HG03439 (cell line): ENCODE measurements around the gene MTCH1.

Experiments used
- ATAC-seq: cut with Tn5 transposase; IDR thresholded peaks from one replicate; pipeline ENCODE4 v1.9.1; 2021; ENCODE audit warnings: mild to moderate bottlenecking, moderate library complexity; ENCODE audit not compliant: unreplicated experiment

The MTCH1 gene

GRCh38 chr6:36929152-36929551, 56.8 kb downstream of the MTCH1 start:
- ATAC-seq: no peak

DNA sequence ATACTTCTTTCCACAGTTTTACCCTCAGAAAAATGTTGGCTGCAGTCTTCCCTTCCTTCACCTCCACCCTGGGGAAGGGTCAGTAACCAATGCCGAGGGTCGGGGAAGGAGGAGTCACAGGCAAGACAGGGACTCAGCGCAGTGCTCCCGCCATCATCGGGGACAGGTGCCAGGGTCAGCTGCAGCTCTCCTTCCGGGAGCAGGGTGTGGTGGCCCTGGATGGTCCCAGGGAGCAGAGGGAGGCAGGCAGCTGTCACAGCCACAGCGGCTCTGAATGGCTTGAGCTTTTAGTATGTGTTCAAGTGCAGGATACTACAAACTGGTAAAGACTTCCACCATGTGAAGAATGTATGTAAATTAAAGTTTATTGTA, 57.5 kb downstream of the MTCH1 start:
- ATAC-seq: no peak

DNA sequence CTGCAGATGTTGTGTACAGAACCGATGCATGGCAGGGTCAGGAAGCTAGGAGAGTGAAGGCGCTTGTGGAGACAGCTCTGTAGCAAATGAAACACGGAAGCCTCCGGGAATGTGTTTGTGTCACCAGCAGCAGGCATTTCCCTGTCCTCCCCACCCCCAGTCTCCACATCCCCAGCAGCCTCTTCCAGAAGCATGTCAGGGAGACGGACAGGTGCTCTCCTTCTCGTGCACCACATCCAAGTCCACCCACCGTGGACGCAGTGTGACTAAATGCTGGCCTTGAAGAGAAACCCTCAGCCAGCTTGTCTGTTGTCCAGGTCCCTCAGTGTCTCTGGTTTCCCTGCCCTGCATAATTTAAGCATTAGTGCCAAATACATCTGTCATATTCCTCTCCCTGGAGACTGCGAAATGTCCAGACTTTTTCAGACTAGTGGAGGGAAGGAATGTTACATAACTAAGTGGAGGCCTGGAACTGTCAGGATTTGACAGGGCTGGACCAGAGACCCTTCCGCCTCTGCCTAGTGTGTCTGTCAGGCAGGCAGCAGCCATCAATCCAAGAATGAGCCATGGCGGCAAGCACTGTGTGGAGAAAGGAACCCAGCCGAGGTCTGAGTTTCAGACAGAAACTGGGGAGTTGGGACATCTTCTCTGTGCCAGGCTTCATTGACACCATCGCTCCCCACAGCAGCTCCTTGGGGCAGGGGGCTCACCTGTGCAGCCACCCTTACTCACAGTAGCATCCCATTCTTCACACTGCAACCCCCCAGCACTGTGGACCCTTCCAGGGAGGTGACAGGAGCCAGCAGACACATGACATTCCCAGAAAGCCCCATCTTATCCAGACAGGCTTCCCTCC, 58.1 kb downstream of the MTCH1 start:
- no peak for ATAC-seq

DNA sequence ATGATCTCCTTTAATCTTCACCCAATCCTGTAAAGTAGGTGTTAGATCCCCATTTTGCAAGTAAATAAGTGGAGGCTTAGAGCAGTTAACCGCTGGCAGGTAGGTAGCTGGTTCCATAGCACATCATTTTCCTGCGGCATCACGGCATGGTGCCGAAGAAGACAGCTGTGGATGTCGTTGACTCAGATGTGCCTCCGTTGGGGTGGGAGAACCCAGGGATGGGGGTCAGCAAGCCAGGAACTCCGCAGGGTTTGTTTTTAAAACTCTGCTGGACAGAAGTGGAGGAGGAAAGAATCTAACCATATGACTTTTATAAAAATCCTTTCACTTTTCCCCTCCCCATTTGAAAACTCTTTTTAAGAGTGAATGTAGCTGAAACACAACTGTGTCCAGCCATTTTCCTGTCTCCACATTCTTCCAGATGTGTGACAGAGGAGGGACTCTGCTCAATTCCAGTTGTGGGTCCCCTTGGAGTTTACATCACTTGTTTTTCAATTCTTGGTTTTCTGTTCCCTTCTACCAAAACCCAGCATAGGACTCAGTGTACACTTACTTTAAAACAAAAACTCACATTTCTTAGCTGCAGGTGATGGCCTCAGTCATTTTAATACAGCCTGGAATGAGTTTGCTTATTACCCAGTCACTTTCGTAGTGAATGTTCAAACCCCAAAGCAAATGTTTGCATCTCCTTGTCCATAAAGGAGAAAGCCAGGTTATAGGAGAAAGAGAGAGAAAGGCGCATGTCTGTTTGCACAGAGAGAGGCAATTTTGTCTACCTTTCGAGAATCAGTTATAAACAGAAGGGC, 59.1 kb downstream of the MTCH1 start:
- no peak for ATAC-seq

- no peak for ATAC-seq
These were observed 60.2 kb downstream of the MTCH1 start for GRCh38 chr6:36925809-36926208.

DNA sequence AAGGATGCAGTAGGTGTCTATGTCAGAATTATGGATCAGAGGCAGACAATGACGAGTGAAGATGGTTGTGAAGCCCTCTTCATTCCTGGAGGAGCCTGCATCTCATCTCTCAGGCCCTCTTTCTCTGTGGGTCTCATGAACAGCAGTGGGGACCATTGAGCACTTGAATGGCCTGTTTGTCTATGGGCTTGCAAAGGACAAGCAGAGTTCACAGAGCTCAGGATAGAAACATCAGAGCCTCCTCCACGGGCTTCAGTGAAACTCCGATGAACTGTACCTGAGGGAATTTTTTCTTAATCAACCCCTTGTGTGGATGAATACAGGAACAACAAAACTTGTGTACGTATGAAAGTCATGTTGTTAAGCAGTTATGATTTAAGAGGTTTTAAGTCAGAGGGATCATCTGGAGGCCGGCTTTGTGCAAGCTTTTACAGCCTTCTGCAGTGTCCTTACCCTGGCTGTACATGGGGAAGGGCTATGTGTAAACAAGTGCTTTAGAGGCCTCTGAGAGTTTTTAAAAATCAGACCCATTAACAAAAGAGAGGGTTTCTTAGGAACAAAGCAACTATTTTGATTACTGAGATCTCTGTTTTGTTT, 61.1 kb downstream of the MTCH1 start:
- ATAC-seq: no peak

DNA sequence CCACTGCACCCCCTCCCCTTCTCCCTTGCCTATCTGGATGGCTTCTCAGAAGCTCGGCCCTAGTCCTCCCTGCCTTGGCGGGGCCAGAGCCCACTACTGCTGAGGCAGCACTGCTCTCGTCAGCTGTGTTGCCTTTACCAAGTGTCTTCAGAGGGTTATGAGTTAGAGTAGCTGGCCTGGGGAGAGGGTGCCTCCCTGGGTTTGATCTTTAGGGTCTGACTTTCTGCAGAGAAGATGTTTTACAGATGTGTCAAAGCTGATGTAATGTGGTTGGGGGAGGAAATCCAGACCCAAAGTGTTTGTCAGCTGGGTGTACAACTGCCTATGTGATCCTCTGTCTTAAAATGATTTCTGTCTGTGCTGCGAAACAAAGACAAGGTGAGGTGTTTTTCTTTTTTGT, 61.9 kb downstream of the MTCH1 start:
- no peak for ATAC-seq

DNA sequence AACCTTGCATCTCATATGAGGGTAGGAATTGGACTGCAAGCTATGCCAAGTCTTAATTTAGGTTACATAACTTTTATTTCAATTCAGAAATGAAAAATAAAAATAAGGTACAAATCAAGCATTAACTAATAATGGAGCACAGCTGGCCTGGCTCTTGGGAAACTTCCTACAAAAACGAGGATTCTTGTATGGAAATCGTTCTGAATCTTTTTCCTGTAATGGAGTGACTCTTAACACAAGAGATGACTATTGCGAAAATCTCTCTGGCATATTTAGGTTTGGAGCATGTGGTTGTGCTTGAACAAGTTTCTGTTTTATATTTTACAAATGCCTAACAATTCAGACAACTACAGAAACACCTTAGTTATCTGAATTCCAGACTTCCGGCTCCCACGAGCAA, 65.5 kb downstream of the MTCH1 start:
- ATAC-seq: no peak

- ATAC-seq: no peak
These were observed 65.9 kb downstream of the MTCH1 start for GRCh38 chr6:36920049-36920448.
